OCI-LY3 (cell line): ENCODE data around the gene USP21.

ENCODE experiments used
- H2AFZ ChIP-seq: fragments of 200-600, 300-600 bp; shearing (Covaris generic); 2 replicates; pipeline ENCODE4 v1.6.0; 2014; ENCODE audit warnings: antibody characterized with exemption, low read depth, low read length
- H3K27ac ChIP-seq: fragments of 200-600, 300-600 bp; sonication (generic); 2 replicates; pipeline ENCODE4 v1.5.1; 2014; ENCODE audit warnings: mild to moderate bottlenecking, low read length, moderate library complexity, mixed read lengths
- H3K27me3 ChIP-seq: fragments of 200-600, 300-600 bp; sonication (generic); 2 replicates; pipeline ENCODE4 v1.6.1; 2014; ENCODE audit warnings: low read depth, low read length, mixed read lengths
- H3K36me3 ChIP-seq: fragments of 200-600, 300-600 bp; sonication (generic); replicated peaks from 2 replicates; pipeline ENCODE3; 2014; ENCODE audit warnings: low read depth, low read length, mixed read lengths
- H3K4me1 ChIP-seq: fragments of 300-600, 200-600 bp; sonication (generic); 2 replicates; pipeline ENCODE4 v1.6.1; 2014; ENCODE audit warnings: low read length, mixed read lengths
- H3K4me2 ChIP-seq: fragments of 200-600, 300-600 bp; sonication (generic); 2 replicates; pipeline ENCODE4 v1.6.1; 2014; ENCODE audit warnings: low read length, mixed read lengths
- H3K4me3 ChIP-seq: fragments of 300-600, 200-600 bp; sonication (generic); 2 replicates; pipeline ENCODE4 v1.5.1; 2014; ENCODE audit warnings: antibody characterized with exemption, mild to moderate bottlenecking, low read length, moderate library complexity
- H3K79me2 ChIP-seq: fragments of 300-600, 200-600 bp; shearing (Covaris generic); 2 replicates; pipeline ENCODE4 v1.6.1; 2014; ENCODE audit warnings: mild to moderate bottlenecking, low read length, mixed read lengths
- H3K9ac ChIP-seq: fragments of 300-600, 200-600 bp; shearing (Covaris generic); 2 replicates; pipeline ENCODE4 v1.6.0; 2014; ENCODE audit warnings: mild to moderate bottlenecking, low read length, moderate library complexity
- H3K9me3 ChIP-seq: fragments of 200-600, 300-600 bp; shearing (Covaris generic); 2 replicates; pipeline ENCODE4 v1.6.1; 2014; ENCODE audit warnings: low read length, mixed read lengths; ENCODE audit not compliant: insufficient read depth
- H4K20me1 ChIP-seq: fragments of 200-600, 300-600 bp; sonication (generic); 2 replicates; pipeline ENCODE4 v1.6.1; 2016; ENCODE audit warnings: low read length, mixed read lengths; ENCODE audit not compliant: insufficient read depth
- EZH2phosphoT487 ChIP-seq: fragments of 200-600 bp; shearing (Covaris generic); IDR thresholded peaks from 2 replicates; pipeline ENCODE4 v1.6.1; 2018; ENCODE audit warnings: antibody characterized with exemption, mixed run types, low read depth
- TF ChIP-seq, protein P1 (sequence below): fragments of 200-600, 300-600 bp; sonication (generic); IDR thresholded peaks from 2 replicates; pipeline ENCODE4 v1.5.1; 2014; ENCODE audit warnings: antibody characterized with exemption, low read length, low read depth

The USP21 gene

GRCh38 chr1:161166669-161167548 lies 7.6 kb downstream of the USP21 start:
- peak overlapping the region; percentile 61 for H2AFZ ChIP-seq
- no peaks in the 10 kb centered on the region for H3K79me2 ChIP-seq
- H3K27ac ChIP-seq: peak overlapping the region; percentile 26
- H3K9ac ChIP-seq: peak overlapping the region; percentile 81
- H3K36me3 ChIP-seq: peaks cover 37% of the 10 kb centered on the region
- peak overlapping the region; percentile 80 for H3K4me3 ChIP-seq
- no peaks in the 10 kb centered on the region for H3K27me3 ChIP-seq
- H4K20me1 ChIP-seq: no peaks in the 10 kb centered on the region
- H3K4me2 ChIP-seq: peak overlapping the region; percentile 91
- TF ChIP-seq EZH2phosphoT487: no peak
- TF ChIP-seq, protein P1, sequence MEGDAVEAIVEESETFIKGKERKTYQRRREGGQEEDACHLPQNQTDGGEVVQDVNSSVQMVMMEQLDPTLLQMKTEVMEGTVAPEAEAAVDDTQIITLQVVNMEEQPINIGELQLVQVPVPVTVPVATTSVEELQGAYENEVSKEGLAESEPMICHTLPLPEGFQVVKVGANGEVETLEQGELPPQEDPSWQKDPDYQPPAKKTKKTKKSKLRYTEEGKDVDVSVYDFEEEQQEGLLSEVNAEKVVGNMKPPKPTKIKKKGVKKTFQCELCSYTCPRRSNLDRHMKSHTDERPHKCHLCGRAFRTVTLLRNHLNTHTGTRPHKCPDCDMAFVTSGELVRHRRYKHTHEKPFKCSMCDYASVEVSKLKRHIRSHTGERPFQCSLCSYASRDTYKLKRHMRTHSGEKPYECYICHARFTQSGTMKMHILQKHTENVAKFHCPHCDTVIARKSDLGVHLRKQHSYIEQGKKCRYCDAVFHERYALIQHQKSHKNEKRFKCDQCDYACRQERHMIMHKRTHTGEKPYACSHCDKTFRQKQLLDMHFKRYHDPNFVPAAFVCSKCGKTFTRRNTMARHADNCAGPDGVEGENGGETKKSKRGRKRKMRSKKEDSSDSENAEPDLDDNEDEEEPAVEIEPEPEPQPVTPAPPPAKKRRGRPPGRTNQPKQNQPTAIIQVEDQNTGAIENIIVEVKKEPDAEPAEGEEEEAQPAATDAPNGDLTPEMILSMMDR: no peak
- peaks cover 15% of the 10 kb centered on the region for H3K4me1 ChIP-seq
- no peaks in the 10 kb centered on the region for H3K9me3 ChIP-seq

GRCh38 chr1:161168906-161169305 lies 9.6 kb downstream of the USP21 start:
- Histone ChIP-seq H3K4me2 (no peak overlapping the region), H2AFZ (no peak overlapping the region), H3K27ac (no peak overlapping the region), H3K27me3 (no peaks in the 10 kb centered on the region), H3K9me3 (no peaks in the 10 kb centered on the region), H3K36me3 (peaks cover 50% of the 10 kb centered on the region), H3K9ac (no peak overlapping the region), H3K4me3 (no peak overlapping the region), H3K79me2 (no peaks in the 10 kb centered on the region), H3K4me1 (peaks cover 15% of the 10 kb centered on the region), H4K20me1 (no peaks in the 10 kb centered on the region)
- TF ChIP-seq, protein P1: no peak
- TF ChIP-seq EZH2phosphoT487: no peak

GRCh38 chr1:161171191-161171590 lies 11.9 kb downstream of the USP21 start:
- peaks cover 13% of the 10 kb centered on the region for H3K4me1 ChIP-seq
- H3K79me2 ChIP-seq: peaks cover 4% of the 10 kb centered on the region
- peaks cover 55% of the 10 kb centered on the region for H3K36me3 ChIP-seq

GRCh38 chr1:161171696-161172095 lies 12.4 kb downstream of the USP21 start:
- no peak overlapping the region for H3K4me2 ChIP-seq
- H3K9ac ChIP-seq: no peak overlapping the region
- peaks cover 18% of the 10 kb centered on the region for H3K4me1 ChIP-seq
- no peaks in the 10 kb centered on the region for H3K27me3 ChIP-seq
- H2AFZ ChIP-seq: no peak overlapping the region
- H4K20me1 ChIP-seq: no peaks in the 10 kb centered on the region
- no peak overlapping the region for H3K27ac ChIP-seq
- no peak for TF ChIP-seq EZH2phosphoT487
- TF ChIP-seq, protein P1: no peak
- no peak overlapping the region for H3K4me3 ChIP-seq
- peaks cover 55% of the 10 kb centered on the region for H3K36me3 ChIP-seq
- peaks cover 9% of the 10 kb centered on the region for H3K79me2 ChIP-seq
- no peaks in the 10 kb centered on the region for H3K9me3 ChIP-seq

More at GRCh38 chr1:161171191-161171590, 11.9 kb downstream of the USP21 start:
- H4K20me1 ChIP-seq: no peaks in the 10 kb centered on the region
- no peak overlapping the region for H3K4me3 ChIP-seq
- no peak overlapping the region for H2AFZ ChIP-seq
- no peak overlapping the region for H3K9ac ChIP-seq
- H3K27me3 ChIP-seq: no peaks in the 10 kb centered on the region
- TF ChIP-seq EZH2phosphoT487: no peak
- TF ChIP-seq, protein P1: peak; percentile 28
- H3K4me2 ChIP-seq: no peak overlapping the region
- H3K9me3 ChIP-seq: no peaks in the 10 kb centered on the region
- H3K27ac ChIP-seq: no peak overlapping the region
